Measurements from ENCODE around the gene RNF212. TPM values are rescaled to one million over a fixed set of nuclear protein-coding genes. Genes with fewer than 3 reads are reported as not detected.

Gene RNF212
- polyA plus RNA-seq, 2 of the 4 experiments (the other 2 are of a cell fraction): 3.0 TPM

GRCh38 chr4:1156069-1156468 lies 42.7 kb upstream of the RNF212 start:
- ChIA-PET POLR2A (no interaction called here), CTCF (interaction anchor here (1.4 to 1.8 kb wide), 2 partner anchors 10 to 25 kb away, joined by 3 to 5 read pairs; no protein-coding TSS in a partner anchor)
- 80% methylated on average over 5 of the region's 8 CpGs for WGBS (ENCODE audit: missing lambda C conversion rate)
- no peak overlapping the region for H3K4me3 ChIP-seq
- no peak for TF ChIP-seq TP53 (CRISPR knock-in tag; IDR thresholded peaks at IDR 0.05)
- no peak for TF ChIP-seq RCOR1 (IDR thresholded peaks at IDR 0.05; ENCODE audit: low read depth, low read length)
- no peak for TF ChIP-seq EHF (CRISPR knock-in tag; IDR thresholded peaks at IDR 0.05)
- TF ChIP-seq FOSB (CRISPR knock-in tag; IDR thresholded peaks at IDR 0.05): no peak
- no peak for TF ChIP-seq NPAS2 (CRISPR knock-in tag; IDR thresholded peaks at IDR 0.05; ENCODE audit: borderline replicate concordance)
- no peak for TF ChIP-seq CBX8 (IDR thresholded peaks at IDR 0.05)
- no peak for TF ChIP-seq HOXB5 (CRISPR knock-in tag; IDR thresholded peaks at IDR 0.05)
- TF ChIP-seq HEYL (CRISPR knock-in tag; IDR thresholded peaks at IDR 0.05): no peak
- no peak for TF ChIP-seq KDM1A (IDR thresholded peaks at IDR 0.05; ENCODE audit: low read depth)
- TF ChIP-seq JUNB (IDR thresholded peaks at IDR 0.05): no peak
- TF ChIP-seq ZSCAN20 (CRISPR knock-in tag; IDR thresholded peaks at IDR 0.05): no peak
- TF ChIP-seq E2F6 (IDR thresholded peaks at IDR 0.05; ENCODE audit: borderline replicate concordance, low read depth): no peak
- no peak for TF ChIP-seq MAZ (IDR thresholded peaks at IDR 0.05; ENCODE audit: borderline replicate concordance, low read depth, low read length)
- TF ChIP-seq, protein P1, sequence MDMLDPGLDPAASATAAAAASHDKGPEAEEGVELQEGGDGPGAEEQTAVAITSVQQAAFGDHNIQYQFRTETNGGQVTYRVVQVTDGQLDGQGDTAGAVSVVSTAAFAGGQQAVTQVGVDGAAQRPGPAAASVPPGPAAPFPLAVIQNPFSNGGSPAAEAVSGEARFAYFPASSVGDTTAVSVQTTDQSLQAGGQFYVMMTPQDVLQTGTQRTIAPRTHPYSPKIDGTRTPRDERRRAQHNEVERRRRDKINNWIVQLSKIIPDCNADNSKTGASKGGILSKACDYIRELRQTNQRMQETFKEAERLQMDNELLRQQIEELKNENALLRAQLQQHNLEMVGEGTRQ (IDR thresholded peaks at IDR 0.05): no peak
- TF ChIP-seq RNF2 (IDR thresholded peaks at IDR 0.05; ENCODE audit: borderline replicate concordance, low read depth): no peak
- no peak for TF ChIP-seq JUN (IDR thresholded peaks at IDR 0.05)
- TF ChIP-seq RAD21 (conservative IDR thresholded peaks at IDR 0.05 in 1 of 2, IDR thresholded peaks at IDR 0.05 in 1 of 2): no peak
- no peak for TF ChIP-seq SREBF2 (IDR thresholded peaks at IDR 0.05)
- DNase-seq (ENCODE audit: low read depth in 1 of 2, low spot score in 1 of 2): no peak
- H3K9me3 ChIP-seq: no peaks in the 10 kb centered on the region
- H3K27ac ChIP-seq: no peak overlapping the region
- FAIRE-seq: no peak
- no peak overlapping the region for H3K4me2 ChIP-seq
- no peak for ATAC-seq
- no peaks in the 10 kb centered on the region for H3K4me1 ChIP-seq

- ChIA-PET CTCF (interaction anchor here (1.1 kb wide), 1 partner anchor 11 kb away, joined by 3 read pairs; no protein-coding TSS in a partner anchor), POLR2A (no interaction called here)
- no peaks in the 10 kb centered on the region for H3K4me1 ChIP-seq
- H3K4me3 ChIP-seq: no peak overlapping the region
- H3K9me3 ChIP-seq: no peaks in the 10 kb centered on the region
- TF ChIP-seq MAFK (IDR thresholded peaks at IDR 0.05; ENCODE audit: partially characterized antibody) (no peak), CHD4 (IDR thresholded peaks at IDR 0.05; ENCODE audit: borderline replicate concordance) (no peak), SREBF2 (IDR thresholded peaks at IDR 0.05) (no peak), CBX8 (IDR thresholded peaks at IDR 0.05) (no peak)
- no peak overlapping the region for H3K4me2 ChIP-seq
- ATAC-seq (no peak), DNase-seq (ENCODE audit: low read depth in 1 of 2, low spot score in 1 of 2) (no peak), FAIRE-seq (no peak)
- H3K27ac ChIP-seq: no peak overlapping the region
- 64% methylated on average over 3 of the region's 3 CpGs for WGBS (ENCODE audit: missing lambda C conversion rate)
Observed at GRCh38 chr4:1155314-1155713, 42.0 kb upstream of the RNF212 start.

DNA sequence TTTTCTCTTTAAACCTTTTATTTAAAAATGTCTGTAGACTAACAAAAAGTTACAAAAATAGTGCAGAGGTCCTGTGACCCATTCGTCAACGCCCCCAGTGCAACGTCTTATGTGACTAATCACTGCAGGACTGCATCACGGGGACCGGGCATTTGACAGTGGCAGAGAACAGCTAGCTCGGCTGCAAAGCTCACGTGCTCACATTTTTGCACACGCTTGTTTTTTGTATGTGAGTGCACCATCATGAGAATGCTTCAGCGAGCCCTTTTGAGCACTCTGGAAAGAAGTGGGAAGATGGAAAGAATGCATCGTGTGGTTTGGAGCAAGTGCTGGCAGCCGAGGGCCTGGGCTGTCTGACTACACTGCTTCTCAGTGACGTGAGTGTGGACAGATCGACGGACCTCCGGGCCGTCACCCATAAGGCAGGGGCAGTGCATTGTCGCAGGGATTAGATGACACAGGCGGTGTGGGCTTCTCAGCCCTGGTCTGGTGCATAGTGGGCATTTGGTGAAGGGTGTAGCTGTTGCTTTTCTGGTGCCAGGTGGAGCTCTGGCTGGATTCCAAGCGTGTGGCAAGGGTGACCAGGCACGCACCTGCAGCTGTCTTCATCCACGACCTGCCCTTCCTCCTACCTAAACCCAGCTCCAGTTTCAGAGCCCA lies 41.3 kb upstream of the RNF212 start:
- 79% methylated on average over 21 of the region's 21 CpGs for WGBS (ENCODE audit: missing lambda C conversion rate)
- no peak for DNase-seq (ENCODE audit: low read depth in 1 of 2, low spot score in 1 of 2)
- no peak for ATAC-seq
- FAIRE-seq: no peak
- no peaks in the 10 kb centered on the region for H3K4me1 ChIP-seq
- no peak overlapping the region for H3K27ac ChIP-seq
- no peak overlapping the region for H3K4me3 ChIP-seq
- H3K9me3 ChIP-seq: no peaks in the 10 kb centered on the region
- POLR2A ChIA-PET: no interaction called here
- CTCF ChIA-PET: interaction anchor here (1.1 kb wide), 1 partner anchor 11 kb away, joined by 3 read pairs; no protein-coding TSS in a partner anchor
- H3K4me2 ChIP-seq: no peak overlapping the region
- TF ChIP-seq REST (IDR thresholded peaks at IDR 0.05) (no peak), EHMT2 (IDR thresholded peaks at IDR 0.05; ENCODE audit: low read depth) (no peak), CTCF (IDR thresholded peaks at IDR 0.05) (no peak), SMC3 (IDR thresholded peaks at IDR 0.05) (no peak), ZFP36 (IDR thresholded peaks at IDR 0.05; ENCODE audit: borderline replicate concordance, partially characterized antibody) (no peak), HOXB13 (CRISPR knock-in tag; IDR thresholded peaks at IDR 0.05; ENCODE audit: low read depth) (no peak)
